GM06990 (cell line): ENCODE results near the gene FARP2.

Experiments
- DNase-seq: peaks from one replicate; pipeline ENCODE4 v3.0.0-alpha.2; 2011; ENCODE audit not compliant: insufficient read length; ENCODE audit errors: extremely low read depth
- H3K27me3 ChIP-seq: replicated peaks from 2 replicates; pipeline ENCODE4 v1.6.0; 2011; ENCODE audit warnings: low read length; ENCODE audit not compliant: control insufficient read depth, insufficient read depth
- H3K36me3 ChIP-seq: 2 replicates; pipeline ENCODE4 v1.5.1; 2011; ENCODE audit warnings: low read length; ENCODE audit not compliant: control insufficient read depth, insufficient read depth
- H3K4me3 ChIP-seq: replicated peaks from 2 replicates; pipeline ENCODE4 v1.5.1; 2011; ENCODE audit warnings: low read depth, mild to moderate bottlenecking, control low read depth, low read length
- CTCF ChIP-seq: IDR thresholded peaks from 2 replicates; pipeline ENCODE4 v1.5.1; 2011; ENCODE audit warnings: low read length, control low read depth, mild to moderate bottlenecking, inconsistent platforms; ENCODE audit not compliant: insufficient read depth, poor library complexity, severe bottlenecking

FARP2 gene

GRCh38 chr2:241498115-241499070 lies 142.3 kb downstream of the FARP2 start:
- TF ChIP-seq CTCF = no peak
- no peaks in the 10 kb centered on the region for H3K27me3 ChIP-seq
- DNase-seq = no peak
- peaks cover 31% of the 10 kb centered on the region for H3K36me3 ChIP-seq
- no peak overlapping the region for H3K4me3 ChIP-seq

- H3K36me3 ChIP-seq = peaks cover 26% of the 10 kb centered on the region
- no peak overlapping the region for H3K4me3 ChIP-seq
- TF ChIP-seq CTCF = no peak
- no peak for DNase-seq
- no peaks in the 10 kb centered on the region for H3K27me3 ChIP-seq
Measured at GRCh38 chr2:241499146-241499965, 143.3 kb downstream of the FARP2 start.

- Histone ChIP-seq H3K36me3 (peaks cover 25% of the 10 kb centered on the region), H3K4me3 (no peak overlapping the region), H3K27me3 (no peaks in the 10 kb centered on the region)
- no peak for DNase-seq
- no peak for TF ChIP-seq CTCF
Measured at GRCh38 chr2:241500016-241500415, 143.9 kb downstream of the FARP2 start.

- DNase-seq = no peak
- H3K36me3 ChIP-seq = peaks cover 25% of the 10 kb centered on the region
- H3K4me3 ChIP-seq = no peak overlapping the region
- TF ChIP-seq CTCF = no peak
- H3K27me3 ChIP-seq = no peaks in the 10 kb centered on the region
Measured at GRCh38 chr2:241500431-241500975, 144.4 kb downstream of the FARP2 start.

GRCh38 chr2:241501099-241501541 lies 145.0 kb downstream of the FARP2 start:
- no peak for DNase-seq
- no peak for TF ChIP-seq CTCF
- no peak overlapping the region for H3K4me3 ChIP-seq
- H3K27me3 ChIP-seq = no peaks in the 10 kb centered on the region
- H3K36me3 ChIP-seq = peaks cover 21% of the 10 kb centered on the region
